ENCODE measurements around the gene NRG2. TPM values are rescaled to one million over a fixed set of nuclear protein-coding genes. Genes with fewer than 3 reads are reported as not detected.

NRG2 gene
- total RNA-seq, 1 experiment from 2014 or later: 0.14 TPM

GRCh38 chr5:139859013-139859412 is 184.1 kb downstream of the NRG2 start:
- DNase-seq (ENCODE audit: low spot score): no peak

GRCh38 chr5:139856714-139857113 is 186.4 kb downstream of the NRG2 start:
- DNase-seq (ENCODE audit: low spot score): no peak

- no peak for DNase-seq (ENCODE audit: low spot score)
Observed at GRCh38 chr5:139855946-139856540, 187.1 kb downstream of the NRG2 start.

- DNase-seq (ENCODE audit: low spot score): no peak
Observed at GRCh38 chr5:139855451-139855850, 187.6 kb downstream of the NRG2 start.

GRCh38 chr5:139854953-139855352 is 188.1 kb downstream of the NRG2 start:
- DNase-seq (ENCODE audit: low spot score): no peak

- no peak for DNase-seq (ENCODE audit: low spot score)
Observed at GRCh38 chr5:139854029-139854605, 189.0 kb downstream of the NRG2 start.

GRCh38 chr5:139852696-139853095 is 190.4 kb downstream of the NRG2 start:
- DNase-seq (ENCODE audit: low spot score): no peak

GRCh38 chr5:139851558-139851957 is 191.5 kb downstream of the NRG2 start:
- no peak for DNase-seq (ENCODE audit: low spot score)

- no peak for DNase-seq (ENCODE audit: low spot score)
Observed at GRCh38 chr5:139850423-139851016, 192.6 kb downstream of the NRG2 start.

GRCh38 chr5:139849942-139850341 is 193.2 kb downstream of the NRG2 start:
- no peak for DNase-seq (ENCODE audit: low spot score)

- DNase-seq (ENCODE audit: low spot score): no peak
Observed at GRCh38 chr5:139849501-139849900, 193.6 kb downstream of the NRG2 start.

- DNase-seq (ENCODE audit: low spot score): no peak
Observed at GRCh38 chr5:139848508-139849100, 194.5 kb downstream of the NRG2 start.

- DNase-seq (ENCODE audit: low spot score): no peak
Observed at GRCh38 chr5:139847790-139848507, 195.2 kb downstream of the NRG2 start.

- DNase-seq (ENCODE audit: low spot score): no peak
Observed at GRCh38 chr5:139847091-139847490, 196.0 kb downstream of the NRG2 start.

- DNase-seq (ENCODE audit: low spot score): no peak
Observed at GRCh38 chr5:139845846-139846681, 197.0 kb downstream of the NRG2 start.

GRCh38 chr5:139844472-139845145 is 198.5 kb downstream of the NRG2 start:
- DNase-seq (ENCODE audit: low spot score): peak; percentile 69

- no peak for DNase-seq (ENCODE audit: low spot score)
Observed at GRCh38 chr5:139843991-139844390, 199.1 kb downstream of the NRG2 start.

- DNase-seq (ENCODE audit: low spot score): no peak
Observed at GRCh38 chr5:139842321-139842720, 200.8 kb downstream of the NRG2 start.

GRCh38 chr5:139841549-139841948 is 201.6 kb downstream of the NRG2 start:
- DNase-seq (ENCODE audit: low spot score): no peak

GRCh38 chr5:139839918-139840317 is 203.2 kb downstream of the NRG2 start:
- no peak for DNase-seq (ENCODE audit: low spot score)

- no peak for DNase-seq (ENCODE audit: low spot score)
Observed at GRCh38 chr5:139839232-139839815, 203.8 kb downstream of the NRG2 start.

All from H4 (cell line).